CD4-positive, alpha-beta T cell treated with Interferon gamma for 1 hour (primary cell): ENCODE data around the gene ROR1.

Source experiments
- DNase-seq: peaks from one replicate; pipeline ENCODE4 v3.0.0-alpha.2; 2020

Gene ROR1

DNA sequence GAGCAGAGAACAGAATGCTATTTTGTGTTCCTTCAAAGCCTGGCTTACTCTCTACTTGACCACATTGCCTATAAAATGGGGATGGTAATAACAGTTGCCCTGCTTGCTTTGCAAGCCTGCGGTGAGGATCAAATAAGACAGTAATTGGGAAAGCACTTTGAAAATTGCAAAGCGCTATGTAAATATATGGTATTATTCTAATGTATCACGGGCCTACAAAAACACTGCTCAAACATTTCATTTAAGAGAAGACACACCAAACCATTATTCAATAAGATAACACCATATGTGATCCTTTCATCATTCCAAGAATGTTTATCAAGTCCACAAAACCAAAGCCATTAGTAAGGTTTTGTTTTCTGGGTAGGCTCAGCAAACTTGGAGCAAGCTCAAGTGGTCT lies 208.4 kb downstream of the ROR1 start:
- DNase-seq, result no peak

DNA sequence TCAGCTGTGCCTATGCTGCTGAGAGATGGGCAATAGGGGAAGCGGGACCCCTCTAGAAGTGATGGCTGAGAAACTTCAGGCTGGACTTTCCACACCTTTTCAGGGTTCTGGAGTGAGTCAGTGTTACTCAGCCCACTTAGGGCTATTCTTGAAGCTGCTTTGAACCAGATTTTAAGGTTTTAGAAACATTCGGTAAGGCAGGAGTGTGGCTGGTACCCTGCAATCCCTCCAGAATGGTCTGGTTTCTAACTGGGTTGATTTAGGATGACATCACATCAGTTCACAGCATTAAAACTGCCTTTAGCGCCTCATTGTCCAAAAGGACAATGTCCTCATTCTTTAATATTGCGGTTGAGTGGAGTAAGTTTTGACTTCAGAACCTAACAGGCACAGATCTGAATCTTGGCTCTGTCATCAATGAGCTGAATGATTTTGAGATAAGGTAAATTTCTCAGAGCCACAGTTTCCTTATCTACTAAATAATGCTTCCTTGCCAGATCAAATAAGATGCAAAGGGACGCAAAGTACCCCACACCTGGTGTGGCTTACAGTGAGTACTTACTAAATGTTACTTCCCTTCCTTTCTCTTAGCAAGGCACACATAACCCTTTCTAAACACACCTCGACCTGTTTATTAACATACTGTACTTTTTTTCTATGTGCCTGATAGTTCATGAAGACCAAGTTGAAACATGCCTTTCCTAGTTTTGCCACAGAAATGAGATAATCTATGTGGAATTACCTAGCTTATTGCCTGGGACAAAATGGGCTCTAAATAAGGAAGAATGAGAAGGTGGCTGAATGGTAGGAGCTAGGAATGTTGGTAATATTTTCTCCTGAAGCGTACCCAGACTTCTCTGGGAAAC lies 209.8 kb downstream of the ROR1 start:
- DNase-seq, result no peak

DNA sequence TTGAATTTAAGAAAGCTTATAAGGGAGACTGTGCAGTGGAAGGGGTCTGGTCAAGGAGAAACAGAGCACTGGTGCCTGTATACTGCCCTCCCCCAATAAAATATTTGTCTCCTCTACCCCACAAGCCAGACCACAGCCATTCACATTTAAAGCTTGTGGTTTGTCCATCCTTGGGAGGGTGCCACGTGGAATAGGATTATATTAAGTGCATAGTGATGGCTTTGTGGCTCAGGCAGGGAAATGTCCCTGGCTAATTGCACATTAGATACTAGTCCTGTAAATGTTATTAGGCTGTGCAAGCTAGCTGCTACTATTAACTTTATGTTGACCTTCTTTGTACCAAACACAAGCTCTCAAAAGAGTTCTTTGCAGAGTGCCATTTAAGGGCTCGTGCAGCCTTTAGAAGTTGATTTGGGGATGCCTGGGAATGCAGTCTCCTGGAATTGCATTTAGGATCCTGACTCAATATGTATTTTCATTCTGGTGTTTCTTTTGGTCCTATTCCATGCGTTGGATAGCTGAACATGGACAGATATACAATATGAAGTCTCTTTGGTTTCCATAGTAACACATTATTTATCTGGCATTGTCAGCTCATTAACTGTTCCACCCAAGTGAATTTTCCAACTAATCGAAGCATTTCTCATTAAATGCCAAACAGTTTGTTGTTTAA lies 210.6 kb downstream of the ROR1 start:
- DNase-seq, result no peak

DNA sequence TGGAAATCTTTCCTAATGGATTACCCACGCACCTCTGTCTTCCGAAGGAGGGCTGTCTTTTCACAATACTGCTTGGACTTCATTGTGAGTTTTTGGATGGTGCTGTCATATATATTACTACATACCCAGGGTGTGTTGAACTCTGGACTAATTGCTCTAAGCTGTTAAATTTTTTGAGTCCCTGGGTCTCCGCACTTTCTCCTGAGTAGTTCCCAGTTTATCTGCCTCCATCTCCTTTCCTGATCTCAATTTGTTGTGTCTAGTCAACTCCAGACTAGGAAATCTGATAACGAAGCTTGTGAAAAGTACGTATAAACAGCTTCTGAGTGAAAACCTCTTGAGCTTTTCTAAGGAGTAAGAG lies 211.1 kb downstream of the ROR1 start:
- no peak for DNase-seq

DNA sequence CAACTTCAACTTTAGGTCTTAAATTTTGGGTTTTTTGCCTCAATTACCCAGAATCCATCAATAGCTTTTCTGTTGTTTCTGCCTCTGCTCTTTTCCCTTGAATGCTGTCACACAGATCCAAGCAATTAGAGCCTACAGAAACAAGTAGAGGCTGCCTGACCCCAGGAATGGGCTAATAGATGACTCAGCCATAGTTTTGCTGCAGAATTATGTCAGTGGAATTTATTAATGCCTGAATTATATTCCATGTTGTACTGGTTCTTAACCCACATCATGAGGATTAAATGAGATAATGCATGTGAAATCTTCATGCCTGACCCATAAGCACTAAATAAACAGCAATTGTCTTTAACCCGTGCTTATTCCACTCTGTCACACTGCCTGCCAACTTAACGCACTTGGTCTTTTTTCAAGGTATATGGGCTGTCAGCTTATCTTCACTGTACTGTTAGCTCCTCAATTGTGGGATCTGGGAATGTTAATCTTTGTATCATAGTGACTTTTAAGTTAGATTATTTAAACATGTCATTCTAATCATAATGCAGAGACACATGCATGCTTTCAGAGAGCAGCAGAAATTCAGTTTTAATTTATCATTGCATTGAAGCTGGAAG lies 213.3 kb downstream of the ROR1 start:
- DNase-seq, result no peak

DNA sequence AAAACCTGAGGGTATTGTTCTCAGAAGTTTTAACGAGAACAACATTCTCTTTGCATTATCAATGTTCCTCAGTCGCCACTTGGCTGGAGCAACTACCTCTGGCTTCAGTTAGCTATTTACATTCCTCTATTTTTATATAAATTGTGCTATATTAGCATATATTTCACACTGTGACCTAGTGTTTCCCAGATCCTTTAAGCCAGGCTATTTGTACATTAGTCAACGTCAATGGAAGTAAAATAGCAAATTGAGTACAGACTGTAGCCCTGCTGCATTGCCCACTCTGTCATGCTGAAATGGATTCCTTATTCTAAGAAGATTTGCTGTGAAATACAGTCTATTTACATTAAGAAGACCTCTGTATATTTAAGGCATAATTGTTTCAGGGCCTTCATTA lies 213.8 kb downstream of the ROR1 start:
- DNase-seq, result no peak

DNA sequence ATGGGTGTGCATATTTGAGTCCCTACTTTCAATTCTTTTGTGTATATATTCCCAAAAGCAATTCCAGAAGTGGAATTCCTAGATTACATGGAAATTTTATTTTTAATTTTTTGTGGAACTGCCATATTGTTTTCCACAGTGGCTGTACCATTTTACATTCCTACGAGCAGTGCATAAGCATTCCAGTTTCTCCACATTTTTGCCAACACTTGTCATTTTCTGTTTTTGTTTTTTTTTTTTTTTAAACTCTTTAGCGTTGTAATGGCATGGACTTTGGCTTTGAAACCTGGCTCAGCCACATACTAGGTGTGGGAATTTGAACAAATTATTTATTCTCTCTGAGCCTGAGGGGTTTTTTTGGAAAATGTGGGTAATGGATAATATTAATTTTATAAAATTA lies 215.1 kb downstream of the ROR1 start:
- no peak for DNase-seq

DNA sequence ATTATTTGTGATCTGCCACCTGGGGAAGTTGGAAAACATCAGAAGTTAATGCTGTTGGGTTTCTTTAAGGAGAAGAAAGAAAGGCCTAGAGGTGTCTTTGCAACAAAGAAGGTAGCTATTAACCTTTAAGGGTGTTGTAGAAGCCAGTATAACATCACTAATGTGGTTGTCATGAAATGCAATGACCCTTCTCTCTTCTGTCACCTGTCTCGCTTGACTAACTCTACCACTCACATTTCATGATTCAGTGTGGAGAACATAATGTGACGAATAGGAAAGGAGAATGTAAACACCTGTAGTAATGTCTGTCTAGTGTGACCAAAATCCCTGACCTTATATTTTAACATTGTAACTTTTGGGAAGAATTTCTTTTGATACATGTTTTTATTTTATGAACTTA lies 217.9 kb downstream of the ROR1 start:
- no peak for DNase-seq

DNA sequence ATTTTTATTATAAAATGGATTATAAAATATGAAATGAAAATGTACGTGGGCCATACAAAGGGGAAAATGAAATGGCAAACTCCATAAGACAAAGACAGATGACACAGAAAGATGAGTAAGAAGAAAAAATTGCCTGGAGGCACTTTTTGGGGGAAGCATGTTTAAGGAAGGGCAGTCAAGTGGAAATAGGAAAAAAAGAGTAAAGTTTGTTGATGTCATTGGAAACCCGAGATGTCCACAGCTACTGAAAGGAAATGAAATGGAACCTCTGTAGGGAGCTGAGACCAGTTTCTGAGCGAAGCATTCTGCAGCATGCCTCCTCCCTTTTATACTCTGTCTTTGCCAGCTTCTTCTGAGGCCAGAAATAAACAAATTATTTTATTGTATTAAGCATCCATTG lies 226.2 kb downstream of the ROR1 start:
- DNase-seq, result no peak

DNA sequence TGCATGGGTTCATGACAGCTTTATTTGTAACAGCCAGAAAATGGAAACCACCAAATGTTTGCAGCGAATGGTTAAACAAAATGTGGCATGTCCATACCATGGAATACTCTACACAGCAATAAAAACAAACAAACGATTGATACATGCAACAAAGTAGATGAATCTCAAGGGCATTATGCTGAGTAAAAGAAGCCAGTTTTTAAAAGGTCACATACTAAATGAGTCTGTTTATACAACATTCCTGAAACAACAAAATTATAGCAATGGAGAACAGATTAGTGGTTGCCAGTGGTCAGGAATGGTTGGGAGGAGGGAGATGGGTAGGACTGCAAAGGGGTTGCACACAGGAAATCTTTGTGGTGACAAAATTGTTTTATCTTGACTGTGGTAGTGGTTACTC lies 227.2 kb downstream of the ROR1 start:
- no peak for DNase-seq

DNA sequence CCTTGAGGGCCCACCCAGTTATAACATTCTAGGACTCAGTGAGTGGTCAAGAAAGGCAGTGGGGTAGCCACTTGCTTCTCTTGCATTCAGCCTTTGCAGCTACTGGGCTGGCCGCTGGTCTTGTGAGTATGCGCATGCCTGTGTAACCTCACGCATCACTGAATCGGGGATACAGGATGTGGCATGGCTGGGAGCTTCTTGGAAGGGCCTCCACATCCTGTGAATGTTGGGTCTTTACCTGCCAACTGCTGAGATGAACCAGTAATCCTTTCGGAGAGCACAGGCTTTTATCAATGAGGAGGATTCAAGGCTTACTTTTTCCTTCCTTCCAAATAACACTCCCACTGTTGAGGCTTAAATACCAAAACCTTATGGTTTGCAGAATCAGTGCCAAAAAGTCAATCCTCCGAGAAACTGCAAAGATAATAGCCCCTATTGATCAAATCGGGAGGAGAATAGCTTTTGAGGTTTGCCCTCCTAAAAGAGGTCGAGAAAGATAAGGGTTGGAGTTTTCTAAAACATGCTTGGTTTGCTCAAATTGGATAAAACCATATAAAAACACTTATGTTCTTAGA lies 230.7 kb downstream of the ROR1 start:
- no peak for DNase-seq

DNA sequence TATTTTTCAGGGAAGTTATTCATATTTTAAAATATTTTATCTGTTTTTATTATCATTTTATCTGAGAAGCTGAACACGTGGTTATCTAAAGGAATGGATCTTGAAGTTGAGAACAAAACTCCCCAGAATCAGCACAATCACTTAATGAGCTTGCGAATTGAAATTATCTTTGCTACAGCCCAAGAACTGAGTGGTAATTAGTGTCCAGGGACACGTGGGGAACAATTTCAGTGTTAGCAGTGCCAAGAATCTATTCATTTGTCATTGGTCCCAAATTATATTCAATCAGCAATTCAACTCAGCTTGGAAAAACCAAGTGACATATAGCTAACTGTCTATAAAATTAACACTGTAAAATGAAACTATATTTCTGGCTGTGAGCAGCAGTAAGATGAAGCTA lies 232.0 kb downstream of the ROR1 start:
- no peak for DNase-seq

DNA sequence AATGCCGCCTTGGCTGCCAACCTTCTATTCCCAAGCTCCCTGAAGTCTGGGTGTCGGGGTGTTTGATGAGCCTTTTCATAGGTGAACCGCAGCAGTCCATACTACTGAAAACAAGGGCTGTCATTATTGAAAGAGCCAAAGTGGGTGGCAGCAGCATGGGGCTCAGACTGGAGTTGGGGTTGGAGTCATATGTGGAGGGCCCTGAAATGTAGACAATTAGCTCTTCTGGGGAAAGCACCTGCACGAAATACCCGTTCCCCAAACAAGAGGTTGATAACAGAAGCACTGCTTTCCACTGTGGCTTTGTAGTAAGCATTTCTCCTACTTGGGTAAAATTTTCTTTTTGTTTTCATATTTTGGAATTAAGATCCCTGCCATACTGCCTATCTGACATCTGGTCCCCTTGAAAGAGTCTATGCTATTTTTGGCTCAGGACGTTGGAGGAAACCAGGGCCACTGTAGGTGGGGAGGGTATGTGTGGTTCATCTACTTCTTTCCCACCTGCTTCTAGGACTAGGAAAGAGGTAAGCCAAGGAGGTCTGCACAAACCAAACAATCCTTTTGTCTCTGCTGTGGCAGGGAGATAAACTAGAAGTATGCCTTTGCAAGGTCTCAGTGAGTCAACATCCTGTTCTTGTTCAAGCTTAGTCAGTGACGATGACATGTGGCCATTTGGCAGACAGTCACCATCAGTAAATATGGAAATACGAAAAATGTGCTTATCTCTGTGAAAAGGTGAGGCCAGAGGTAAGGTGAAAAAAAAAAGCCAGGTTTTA lies 232.6 kb downstream of the ROR1 start:
- no peak for DNase-seq

DNA sequence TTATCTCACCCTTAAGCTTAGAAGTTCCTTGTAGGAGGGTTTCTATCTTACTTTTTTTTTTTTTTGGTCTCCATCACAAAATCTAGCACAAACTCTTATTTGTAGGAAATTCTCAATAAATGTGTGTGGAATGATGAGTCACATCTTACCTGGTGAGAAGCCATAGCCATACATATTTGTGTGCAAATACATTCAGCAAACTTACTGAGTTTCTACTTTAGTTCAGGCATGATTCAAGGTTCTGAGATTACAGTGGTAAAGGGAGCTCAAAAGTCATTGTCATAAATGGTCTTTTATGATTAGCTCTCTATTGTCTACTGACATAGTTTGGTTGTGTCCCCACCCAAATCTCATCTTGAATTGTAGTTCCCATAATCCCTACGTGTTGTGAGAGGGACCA lies 236.5 kb downstream of the ROR1 start:
- no peak for DNase-seq

DNA sequence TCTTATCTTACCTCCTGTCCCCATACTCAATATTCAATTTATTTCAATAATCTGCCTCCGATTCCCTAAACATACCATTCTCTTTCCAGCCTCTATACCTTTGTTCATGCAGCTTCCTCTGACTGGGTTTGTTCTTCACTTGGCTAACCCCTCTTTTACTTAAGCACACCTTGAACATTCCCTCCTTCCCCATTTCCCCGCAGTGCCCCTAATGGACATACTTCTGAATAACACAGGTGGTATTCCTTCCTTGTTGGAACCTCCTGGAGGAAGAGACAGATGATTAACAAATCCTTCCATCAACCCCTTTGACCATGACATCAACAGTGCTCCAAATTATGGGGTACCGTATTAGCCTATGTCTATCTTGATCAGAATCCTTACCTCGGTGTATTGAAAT lies 239.6 kb downstream of the ROR1 start:
- DNase-seq, result no peak

DNA sequence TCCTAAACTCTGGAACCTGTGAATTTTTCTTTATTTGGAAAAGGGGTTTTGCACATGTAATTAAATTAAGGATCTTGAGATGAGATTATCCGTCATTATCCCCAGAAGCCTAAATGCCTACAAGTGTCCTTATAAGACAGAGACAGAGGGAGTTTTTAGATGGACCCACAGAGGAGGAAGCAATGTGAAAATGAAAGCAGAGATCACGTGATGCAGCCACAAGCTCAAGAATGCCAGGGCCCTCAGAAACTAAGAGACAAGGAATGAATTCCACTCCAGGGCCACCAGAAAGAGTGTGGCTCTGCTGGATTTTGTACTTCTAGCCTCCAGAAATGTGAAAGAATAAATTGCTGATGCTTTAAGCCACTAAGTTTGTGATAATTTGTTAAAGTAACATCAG lies 246.0 kb downstream of the ROR1 start:
- DNase-seq, result no peak

DNA sequence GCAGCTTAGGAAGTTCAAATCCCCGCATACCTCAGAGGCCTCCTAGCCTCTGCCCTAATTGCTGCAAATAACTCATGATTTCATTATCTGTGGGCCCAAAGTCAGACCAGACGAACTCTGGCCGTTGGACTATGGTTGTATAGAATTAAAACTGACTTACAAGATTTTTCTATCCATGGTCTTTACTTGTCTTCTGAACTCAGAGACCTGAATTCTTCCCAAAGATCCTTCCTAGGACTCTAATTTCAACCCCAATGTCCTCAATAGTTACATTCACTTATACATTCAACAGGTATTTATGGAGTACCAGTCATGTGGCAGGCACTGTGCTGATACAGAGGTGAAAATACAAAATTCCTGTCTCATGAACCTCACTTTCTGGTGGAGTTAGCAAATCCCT lies 247.2 kb downstream of the ROR1 start:
- DNase-seq, result no peak

DNA sequence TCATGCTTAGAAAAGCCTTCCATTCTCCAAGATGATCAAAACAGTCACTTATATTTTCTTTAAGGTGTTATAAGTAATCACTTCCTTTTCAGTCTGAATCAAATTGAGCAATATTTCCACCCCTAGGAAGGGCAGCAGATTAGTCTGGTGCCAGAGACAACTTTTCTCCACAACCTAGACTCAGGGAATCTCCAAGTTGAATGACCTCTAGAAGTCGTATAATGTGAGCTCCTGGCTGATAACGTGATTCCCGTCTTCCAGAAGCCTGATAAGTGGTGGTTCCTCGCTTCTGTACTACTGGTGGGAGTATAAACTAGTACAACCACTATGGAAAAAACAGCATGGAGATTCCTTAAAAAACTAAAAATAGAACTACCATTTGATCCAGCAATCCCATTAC lies 251.2 kb downstream of the ROR1 start:
- DNase-seq, result no peak

DNA sequence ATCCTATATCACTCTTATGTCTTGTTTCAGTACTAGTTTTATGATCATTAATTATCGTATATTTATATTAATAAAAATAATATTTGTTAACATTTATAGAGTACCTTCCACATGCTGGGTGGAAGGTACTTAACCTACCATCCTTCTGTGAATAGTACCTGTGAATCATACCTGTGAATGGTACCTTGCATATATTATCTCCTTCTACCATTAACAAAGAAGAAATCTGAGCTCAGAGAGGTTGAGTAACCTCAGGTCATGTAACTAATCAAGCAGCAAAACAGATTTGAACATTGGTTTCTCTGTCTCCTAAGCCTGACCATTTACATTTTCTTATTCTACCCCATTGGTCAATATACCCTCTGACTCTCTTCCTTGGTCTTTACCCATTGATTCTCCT lies 255.2 kb downstream of the ROR1 start:
- no peak for DNase-seq

DNA sequence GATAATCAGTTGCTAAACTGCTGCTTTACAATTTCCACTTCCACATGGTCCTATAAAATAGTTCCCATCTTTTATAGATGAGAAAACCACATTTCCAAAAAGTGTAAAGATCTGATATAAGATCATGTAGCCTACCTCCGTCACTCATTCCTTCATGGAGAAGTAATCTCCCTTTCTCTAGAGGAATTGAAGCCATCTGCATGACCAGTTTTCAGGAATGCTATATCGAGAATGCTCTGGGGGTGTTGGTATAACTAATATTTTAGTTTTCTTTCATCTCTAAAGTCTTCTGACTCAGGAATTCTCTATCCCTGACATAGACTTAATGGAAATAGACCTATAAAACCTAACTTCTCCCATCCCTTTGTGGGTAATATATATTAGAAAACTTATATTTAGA lies 256.6 kb downstream of the ROR1 start:
- DNase-seq, result no peak

DNA sequence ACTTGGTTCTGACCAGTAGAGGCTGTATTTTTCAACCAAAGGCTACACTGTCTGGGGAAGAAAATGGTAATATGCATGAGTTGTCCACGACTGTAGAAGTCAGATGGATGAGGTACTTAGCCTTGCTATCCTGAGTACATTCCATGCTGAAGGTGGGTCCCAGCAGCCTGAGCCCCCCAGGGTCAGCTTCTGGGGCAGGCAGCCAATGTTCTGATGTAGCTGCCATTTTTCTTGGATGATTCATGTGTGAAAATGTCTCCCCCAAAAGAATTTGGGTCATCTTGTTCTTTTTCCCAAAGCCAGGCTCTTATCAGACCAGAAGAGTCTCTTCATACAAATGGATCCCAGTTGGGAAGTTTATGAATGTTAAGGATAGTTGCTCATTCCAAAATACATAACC lies 257.4 kb downstream of the ROR1 start:
- DNase-seq, result no peak

DNA sequence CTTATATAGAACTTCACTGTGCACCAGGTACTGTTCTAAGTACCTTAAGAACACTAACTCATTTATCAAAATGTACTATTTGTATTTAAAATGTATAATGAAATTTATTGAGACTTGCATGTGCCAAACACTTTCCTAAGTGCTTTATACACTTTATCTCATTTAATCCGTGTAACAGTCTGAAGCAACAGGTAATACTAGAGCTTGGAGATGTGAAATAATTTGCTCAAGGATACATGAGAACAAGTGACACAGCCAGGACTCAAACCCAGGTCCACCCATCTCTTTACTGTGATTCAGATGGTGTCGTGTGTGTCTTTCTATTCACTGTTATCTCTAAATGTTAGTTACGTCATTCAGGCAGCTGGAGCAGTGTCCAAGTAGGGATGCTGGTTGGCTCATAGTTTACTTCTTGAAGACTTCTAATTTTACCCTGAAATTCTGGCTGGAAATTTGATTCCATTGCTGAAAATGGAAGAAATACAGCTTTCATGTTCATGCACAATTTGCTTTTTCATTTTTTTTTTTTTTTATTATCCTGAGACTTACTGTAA lies 259.9 kb downstream of the ROR1 start:
- no peak for DNase-seq

DNA sequence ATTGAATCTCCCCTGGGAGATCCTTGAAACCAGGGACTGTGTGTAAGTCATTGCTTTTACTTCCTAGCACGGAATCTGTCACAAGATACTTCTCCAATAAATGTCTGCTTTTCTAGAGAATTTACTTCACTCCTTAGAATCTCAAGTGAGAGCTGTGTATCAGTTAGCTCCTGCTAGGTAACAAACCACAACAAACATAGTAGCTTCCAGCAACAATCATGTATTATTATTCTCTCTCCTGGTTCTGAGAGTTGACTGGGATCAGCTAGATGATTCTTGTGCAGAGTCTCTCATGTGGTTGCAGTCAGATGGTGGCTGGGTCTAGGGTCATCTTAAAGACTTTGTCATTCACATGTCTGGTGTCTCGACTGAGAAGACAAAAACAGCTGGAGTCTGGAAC lies 262.7 kb downstream of the ROR1 start:
- DNase-seq, result no peak
